HepG2 (cell line): Measurements from ENCODE around the gene SLC2A10.

Experiments
- CTCF ChIP-seq: sonication (generic); formaldehyde crosslinking; IDR thresholded peaks from 2 replicates; pipeline ENCODE4 v1.5.0; 2020; ENCODE audit warnings: mild to moderate bottlenecking, missing genetic modification reagents, moderate library complexity
- EHMT2 ChIP-seq: fragments of 200-600 bp; sonication (generic); IDR thresholded peaks from 2 replicates; pipeline ENCODE4 v1.7.0; 2017; ENCODE audit warnings: antibody characterized with exemption, low read depth, low read length, borderline replicate concordance
- THAP7 ChIP-seq: sonication (generic); formaldehyde crosslinking; IDR thresholded peaks from 2 replicates; pipeline ENCODE4 v1.8.1; 2023; ENCODE audit warnings: mild to moderate bottlenecking, missing genetic modification reagents
- ZFP1 ChIP-seq: IDR thresholded peaks from 2 replicates; pipeline ENCODE4 v1.6.1; 2016
- ZNF10 ChIP-seq: sonication (generic); formaldehyde crosslinking; IDR thresholded peaks from 2 replicates; pipeline ENCODE4 v1.4.0; 2020; ENCODE audit warnings: mild to moderate bottlenecking, low read depth, missing genetic modification reagents, borderline replicate concordance
- ZNF136 ChIP-seq: sonication (generic); formaldehyde crosslinking; IDR thresholded peaks from 2 replicates; pipeline ENCODE4 v1.8.1; 2022; ENCODE audit warnings: low read depth, mild to moderate bottlenecking, moderate library complexity, missing genetic modification reagents
- ZNF605 ChIP-seq: sonication (generic); formaldehyde crosslinking; IDR thresholded peaks from 2 replicates; pipeline ENCODE4 v1.8.0; 2022; ENCODE audit warnings: mild to moderate bottlenecking, missing genetic modification reagents
- ZZZ3 ChIP-seq: sonication (generic); formaldehyde crosslinking; IDR thresholded peaks from 2 replicates; pipeline ENCODE4 v1.4.0; 2020; ENCODE audit warnings: missing genetic modification reagents, mild to moderate bottlenecking, borderline replicate concordance

GRCh38 chr20:46666818-46667515 lies 42.5 kb upstream of the SLC2A10 start:
- TF ChIP-seq ZZZ3 (CRISPR knock-in tag): no peak
- peak; percentile 84; the same call in 1 of the 2 replicates for TF ChIP-seq EHMT2
- peak; percentile 99 for TF ChIP-seq ZFP1 (CRISPR knock-in tag)
- TF ChIP-seq CTCF: no peak
- TF ChIP-seq ZNF10 (CRISPR knock-in tag): no peak
- TF ChIP-seq ZNF605 (CRISPR knock-in tag): peak; percentile 98
- 0 out of 2 replicates have a peak, but pooled peaks have one; percentile 47 for TF ChIP-seq THAP7 (CRISPR knock-in tag)
- TF ChIP-seq ZNF136 (CRISPR knock-in tag): peak; percentile 85
